HCT116 (cell line): ENCODE data around the gene LRRC74B. TPM values are rescaled to one million over a fixed set of nuclear protein-coding genes. Genes with fewer than 3 reads are reported as not detected.

Source experiments
- ATAC-seq: fragments of 200-7000 bp; cut with Tn5 transposase; 2 replicates; pipeline ENCODE4 v1.9.1; 2020; ENCODE audit warnings: mild to moderate bottlenecking, moderate library complexity
- BruUV-seq: library from RNA; stranded (reverse); fragments of 400-500 nt; replicated peaks from 2 replicates; lab custom pipeline; 2021; lab: Mats Ljungman, UMichigan
- CTCF ChIA-PET: fragments of 300-600 bp; sonication (Branson Sonifier 250); formaldehyde crosslinking; loops from one replicate; lab custom pipeline; 2021; ENCODE audit warnings: antibody characterized with exemption; lab: Charles Lee
- POLR2A ChIA-PET: fragments of 300-600, 350-600 bp; sonication (Branson Sonifier 250); formaldehyde crosslinking; loops from one replicate; lab custom pipeline; 2021; ENCODE audit warnings: antibody characterized with exemption; lab: Charles Lee
- RAD21 ChIA-PET, 2 experiments: fragments of 300-600 bp; sonication (Branson Sonifier 250); formaldehyde crosslinking; loops; one replicate each; lab custom pipeline; 2023; ENCODE audit warnings: low total read pairs in 2 of 2; ENCODE audit not compliant: uncharacterized antibody in 2 of 2, unreplicated experiment in 2 of 2, low non-redundant PET in 1 of 2; lab: Charles Lee
- DNase-seq: peaks from one replicate; pipeline ENCODE4 v3.0.0-alpha.2; 2010; ENCODE audit warnings: low read depth, low spot score
- H2AFZ ChIP-seq: fragments of 200-600 bp; shearing (Covaris generic), sonication (generic); 2 replicates; pipeline ENCODE4 v1.6.1; 2017; ENCODE audit warnings: low read depth, mixed run types, mixed read lengths, antibody characterized with exemption, low read length; ENCODE audit not compliant: poor library complexity, severe bottlenecking
- H3K27ac ChIP-seq: 2 replicates; pipeline ENCODE4 v1.5.1; 2012; ENCODE audit warnings: low read depth, low read length
- H3K27me3 ChIP-seq: fragments of 200-600 bp; sonication (generic); 2 replicates; pipeline ENCODE4 v1.6.1; 2016; ENCODE audit warnings: mixed run types, low read length, mixed read lengths; ENCODE audit not compliant: insufficient read depth
- H3K36me3 ChIP-seq, 2 experiments: fragments of 200-500 bp in 1 of 2; fragments of 200-600 bp in 1 of 2; sonication (Bioruptor generic) in 1 of 2; sonication (generic) in 1 of 2; 2 replicates each; pipeline versions ENCODE4 v1.5.1 to v1.6.1; 2014 to 2016; ENCODE audit warnings: low read length in 2 of 2, inconsistent platforms in 1 of 2, mixed read lengths in 1 of 2, mixed run types in 1 of 2; ENCODE audit not compliant: insufficient read depth in 2 of 2, control insufficient read depth in 1 of 2
- H3K4me1 ChIP-seq, 2 experiments: fragments of 200-600 bp in 1 of 2; sonication (generic) in 1 of 2; 2 replicates each; pipeline versions ENCODE4 v1.5.1 to v1.6.1; 2012 to 2017; ENCODE audit warnings: low read length in 2 of 2, inconsistent platforms in 1 of 2, mild to moderate bottlenecking in 1 of 2, mixed read lengths in 1 of 2, mixed run types in 1 of 2, moderate library complexity in 1 of 2; ENCODE audit not compliant: insufficient read depth in 2 of 2, control insufficient read depth in 1 of 2
- H3K4me2 ChIP-seq: fragments of 200-600 bp; sonication (generic); 2 replicates; pipeline ENCODE4 v1.6.1; 2017; ENCODE audit warnings: mixed run types, low read length, mixed read lengths
- H3K4me3 ChIP-seq, 2 experiments: fragments of 200-600 bp in 1 of 2; sonication (generic) in 1 of 2; replicated peaks in 1 of 2; 2 replicates each; pipeline ENCODE4 v1.5.1; 2011 to 2016; ENCODE audit warnings: low read length in 2 of 2, control low read depth in 1 of 2, low read depth in 1 of 2, mild to moderate bottlenecking in 1 of 2, mixed read lengths in 1 of 2, mixed run types in 1 of 2
- H3K79me2 ChIP-seq: fragments of 200-600 bp; sonication (generic); 2 replicates; pipeline ENCODE4 v1.6.1; 2017; ENCODE audit warnings: mild to moderate bottlenecking, mixed run types, low read length, moderate library complexity, mixed read lengths; ENCODE audit not compliant: insufficient read depth
- H3K9ac ChIP-seq: fragments of 200-600 bp; sonication (generic); 2 replicates; pipeline ENCODE4 v1.6.1; 2016; ENCODE audit warnings: low read length, mixed read lengths
- H3K9me2 ChIP-seq: fragments of 200-600 bp; sonication (generic), shearing (Covaris generic); 2 replicates; pipeline ENCODE4 v1.6.1; 2017; ENCODE audit warnings: mixed run types, mild to moderate bottlenecking, moderate library complexity; ENCODE audit not compliant: insufficient read depth
- H3K9me3 ChIP-seq, 2 experiments: fragments of 200-500 bp in 1 of 2; fragments of 200-600 bp in 1 of 2; sonication (Bioruptor generic) in 1 of 2; sonication (generic) in 1 of 2; 2 replicates each; pipeline ENCODE4 v1.6.1; 2014 to 2017; ENCODE audit warnings: low read length in 2 of 2, mixed read lengths in 2 of 2, inconsistent platforms in 1 of 2, low read depth in 1 of 2, mild to moderate bottlenecking in 1 of 2, mixed run types in 1 of 2, moderate library complexity in 1 of 2; ENCODE audit not compliant: control insufficient read depth in 1 of 2, insufficient read depth in 1 of 2
- H4K20me1 ChIP-seq: fragments of 200-600 bp; sonication (generic), shearing (Covaris generic); 2 replicates; pipeline ENCODE4 v1.6.1; 2017; ENCODE audit warnings: mixed run types, mild to moderate bottlenecking, moderate library complexity; ENCODE audit not compliant: insufficient read depth
- ATF3 ChIP-seq: IDR thresholded peaks from 2 replicates; pipeline ENCODE4 v1.6.1; 2012
- CBX3 ChIP-seq: IDR thresholded peaks from 2 replicates; pipeline ENCODE4 v1.6.1; 2012; ENCODE audit warnings: low read depth
- CEBPB ChIP-seq: IDR thresholded peaks from 2 replicates; pipeline ENCODE4 v1.6.1; 2012; ENCODE audit warnings: low read depth
- ELF1 ChIP-seq: IDR thresholded peaks from 2 replicates; pipeline ENCODE4 v1.6.1; 2012; ENCODE audit warnings: low read depth, borderline replicate concordance
- EZH2 ChIP-seq: fragments of 200-600 bp; sonication (generic); IDR thresholded peaks from 2 replicates; pipeline ENCODE4 v1.6.1; 2017; ENCODE audit warnings: antibody characterized with exemption, mixed run types
- POLR2A ChIP-seq: IDR thresholded peaks from 2 replicates; pipeline ENCODE4 v1.7.0; 2011; ENCODE audit warnings: borderline replicate concordance; ENCODE audit not compliant: insufficient read depth, insufficient read length; ENCODE audit errors: extremely low read depth
- RAD21 ChIP-seq: IDR thresholded peaks from 2 replicates; pipeline ENCODE4 v1.6.1; 2012; ENCODE audit warnings: low read depth, mild to moderate bottlenecking
- SIN3A ChIP-seq: IDR thresholded peaks from 2 replicates; pipeline ENCODE4 v1.6.1; 2012; ENCODE audit warnings: low read depth
- ZFX ChIP-seq: fragments of 450-650 bp; IDR thresholded peaks from 2 replicates; pipeline ENCODE4 v1.6.1; 2017
- ZNF274 ChIP-seq: fragments of 200-500 bp; sonication (Bioruptor generic); IDR thresholded peaks from 2 replicates; pipeline ENCODE4 v1.6.1; 2014; ENCODE audit warnings: mild to moderate bottlenecking, low read depth, low read length, inconsistent platforms
- intact Hi-C: fragments of 100-400 bp; cut with micrococcal nuclease; formaldehyde crosslinking; loops from 2 replicates; pipeline ENCODE4 v1.10.0; 2022
- total RNA-seq: library from RNA; stranded (reverse); gene quantifications from one replicate; pipeline ENCODE4 v1.2.1, GENCODE V29; 2021; ENCODE audit not compliant: unreplicated experiment
- TF ChIP-seq, protein P1 (sequence below): IDR thresholded peaks from 2 replicates; pipeline ENCODE4 v1.6.1; 2012
- TF ChIP-seq, protein P2 (sequence below), 3 experiments: fragments of 200-600 bp in 1 of 3; sonication (generic) in 1 of 3; IDR thresholded peaks in 2 of 3; conservative IDR thresholded peaks in 1 of 3; 2 replicates each; pipeline ENCODE4 v1.5.1; 2012 to 2017; ENCODE audit warnings: low read depth in 2 of 3, low read length in 2 of 3, antibody characterized with exemption in 1 of 3, borderline replicate concordance in 1 of 3, control low read depth in 1 of 3, mild to moderate bottlenecking in 1 of 3, mixed read lengths in 1 of 3, mixed run types in 1 of 3, moderate library complexity in 1 of 3; ENCODE audit not compliant: insufficient read depth in 1 of 3

LRRC74B gene
- total RNA-seq, 1 experiment from 2014 or later: not detected

DNA sequence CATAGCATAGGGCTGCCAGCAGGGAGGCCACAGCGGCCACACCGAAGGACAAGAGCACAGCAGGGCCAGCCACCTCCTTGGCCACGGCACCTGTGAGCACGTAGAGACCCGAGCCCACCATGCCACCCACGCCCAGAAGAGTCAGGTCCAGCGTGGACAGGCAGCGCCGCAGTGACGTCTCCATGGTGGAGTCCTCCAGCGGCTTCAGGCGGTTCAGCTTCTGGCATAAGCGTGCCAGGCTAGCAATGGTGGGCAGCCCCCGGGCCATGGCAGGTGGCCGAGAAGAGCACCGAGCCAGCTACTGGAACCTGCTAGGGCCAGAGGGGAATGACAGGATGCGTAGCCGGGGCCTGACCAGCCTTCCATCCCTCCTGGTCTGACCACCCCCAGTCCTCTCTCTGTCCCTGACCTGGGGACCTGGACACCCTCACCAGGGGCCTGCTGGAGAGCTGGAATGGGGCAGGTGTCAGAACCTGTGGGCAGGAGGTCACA, 14.2 kb upstream of the LRRC74B start:
- Histone ChIP-seq H3K9me3 (no peaks in the 10 kb centered on the region), H3K4me2 (no peak overlapping the region), H3K27ac (no peak overlapping the region), H2AFZ (no peak overlapping the region), H3K79me2 (no peaks in the 10 kb centered on the region), H3K9me2 (no peaks in the 10 kb centered on the region), H3K9ac (no peak overlapping the region), H3K36me3 (no peaks in the 10 kb centered on the region), H3K4me3 (no peak overlapping the region), H3K4me1 (no peaks in the 10 kb centered on the region), H3K27me3 (no peaks in the 10 kb centered on the region), H4K20me1 (no peaks in the 10 kb centered on the region)
- ChIA-PET POLR2A (no interaction called here), RAD21 (no interaction called here), CTCF (no interaction called here)
- BruUV-seq: no TSS peak
- ATAC-seq (no peak), DNase-seq (no peak)
- TF ChIP-seq ZFX (no peak), ATF3 (no peak), POLR2A (no peak)
- TF ChIP-seq, protein P1, sequence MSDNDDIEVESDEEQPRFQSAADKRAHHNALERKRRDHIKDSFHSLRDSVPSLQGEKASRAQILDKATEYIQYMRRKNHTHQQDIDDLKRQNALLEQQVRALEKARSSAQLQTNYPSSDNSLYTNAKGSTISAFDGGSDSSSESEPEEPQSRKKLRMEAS: no peak
- intact Hi-C loops: no loop called here

GRCh38 chr22:21032037-21032867, 13.5 kb upstream of the LRRC74B start, which contains the start of gene SLC7A4:
TSS of gene SLC7A4 (minus strand) at chr22:21032561. CDS start at chr22:21031812, 749 bp downstream.
- H3K4me3 ChIP-seq: no peak within 1 kb of the TSS
- no peaks in the 10 kb centered on the region for H3K27me3 ChIP-seq

More at GRCh38 chr22:21032037-21032867, 13.5 kb upstream of the LRRC74B start, which contains the start of gene SLC7A4:
- H3K4me1 ChIP-seq: no peaks in the 10 kb centered on the region
- no peaks in the 10 kb centered on the region for H4K20me1 ChIP-seq
- no TSS peak for BruUV-seq
- no peak for ATAC-seq
- intact Hi-C loops: no loop called here
- H3K27ac ChIP-seq: no peak within 1 kb of the TSS
- no peaks in the 10 kb centered on the region for H3K9me2 ChIP-seq
- RAD21 ChIA-PET: no interaction called here
- H3K9me3 ChIP-seq: no peaks in the 10 kb centered on the region
- no peak for DNase-seq
- no peak for TF ChIP-seq ELF1
- TF ChIP-seq CEBPB: no peak
- TF ChIP-seq RAD21: no peak
- TF ChIP-seq EZH2: no peak
- TF ChIP-seq CBX3: no peak
- TF ChIP-seq, protein P2, sequence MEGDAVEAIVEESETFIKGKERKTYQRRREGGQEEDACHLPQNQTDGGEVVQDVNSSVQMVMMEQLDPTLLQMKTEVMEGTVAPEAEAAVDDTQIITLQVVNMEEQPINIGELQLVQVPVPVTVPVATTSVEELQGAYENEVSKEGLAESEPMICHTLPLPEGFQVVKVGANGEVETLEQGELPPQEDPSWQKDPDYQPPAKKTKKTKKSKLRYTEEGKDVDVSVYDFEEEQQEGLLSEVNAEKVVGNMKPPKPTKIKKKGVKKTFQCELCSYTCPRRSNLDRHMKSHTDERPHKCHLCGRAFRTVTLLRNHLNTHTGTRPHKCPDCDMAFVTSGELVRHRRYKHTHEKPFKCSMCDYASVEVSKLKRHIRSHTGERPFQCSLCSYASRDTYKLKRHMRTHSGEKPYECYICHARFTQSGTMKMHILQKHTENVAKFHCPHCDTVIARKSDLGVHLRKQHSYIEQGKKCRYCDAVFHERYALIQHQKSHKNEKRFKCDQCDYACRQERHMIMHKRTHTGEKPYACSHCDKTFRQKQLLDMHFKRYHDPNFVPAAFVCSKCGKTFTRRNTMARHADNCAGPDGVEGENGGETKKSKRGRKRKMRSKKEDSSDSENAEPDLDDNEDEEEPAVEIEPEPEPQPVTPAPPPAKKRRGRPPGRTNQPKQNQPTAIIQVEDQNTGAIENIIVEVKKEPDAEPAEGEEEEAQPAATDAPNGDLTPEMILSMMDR (IDR thresholded peaks at IDR 0.05 in 2 of 3, conservative IDR thresholded peaks at IDR 0.05 in 1 of 3; ENCODE audit: borderline replicate concordance in 1 of 3, insufficient read depth in 1 of 3, low read depth in 2 of 3, low read length in 2 of 3): no peak
- TF ChIP-seq ZNF274: no peak
- TF ChIP-seq SIN3A: no peak
- TF ChIP-seq, protein P1: no peak
- no peaks in the 10 kb centered on the region for H3K79me2 ChIP-seq
- H3K36me3 ChIP-seq: no peaks in the 10 kb centered on the region
- H3K9ac ChIP-seq: no peak within 1 kb of the TSS
- CTCF ChIA-PET: no interaction called here
- H2AFZ ChIP-seq: no peak within 1 kb of the TSS
- no peak within 1 kb of the TSS for H3K4me2 ChIP-seq
- POLR2A ChIA-PET: no interaction called here
